HG03469 (cell line): Measurements from ENCODE around the gene KLK6.

Experiments used
- ATAC-seq: cut with Tn5 transposase; IDR thresholded peaks from one replicate; pipeline ENCODE4 v1.9.1; 2021; ENCODE audit warnings: mild to moderate bottlenecking, moderate library complexity, moderate number of reproducible peaks; ENCODE audit not compliant: unreplicated experiment

KLK6 gene

DNA sequence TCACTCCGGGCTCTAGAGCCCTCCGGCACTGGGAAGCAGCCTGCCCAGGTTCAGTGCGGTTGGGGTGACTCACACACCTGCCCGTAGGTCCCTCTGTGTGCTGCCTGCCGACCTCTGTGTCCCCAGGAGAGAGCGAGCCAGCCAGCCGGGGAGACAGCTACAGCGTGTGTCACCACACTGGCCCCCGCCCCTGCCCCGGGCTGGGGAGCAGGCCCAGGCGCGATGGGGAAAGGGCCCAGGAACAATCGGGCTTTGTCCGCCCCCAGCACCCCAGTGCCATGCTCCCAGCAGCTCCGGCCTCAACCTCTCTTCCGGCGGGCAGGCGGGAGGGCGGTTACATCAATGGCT, at the start of gene KLK6:
Gene KLK6, minus strand, starts transcription at position 179 of the 348 bp plus-strand sequence. CDS start 1,487 bp downstream, outside the sequence.
- ATAC-seq, result no peak

DNA sequence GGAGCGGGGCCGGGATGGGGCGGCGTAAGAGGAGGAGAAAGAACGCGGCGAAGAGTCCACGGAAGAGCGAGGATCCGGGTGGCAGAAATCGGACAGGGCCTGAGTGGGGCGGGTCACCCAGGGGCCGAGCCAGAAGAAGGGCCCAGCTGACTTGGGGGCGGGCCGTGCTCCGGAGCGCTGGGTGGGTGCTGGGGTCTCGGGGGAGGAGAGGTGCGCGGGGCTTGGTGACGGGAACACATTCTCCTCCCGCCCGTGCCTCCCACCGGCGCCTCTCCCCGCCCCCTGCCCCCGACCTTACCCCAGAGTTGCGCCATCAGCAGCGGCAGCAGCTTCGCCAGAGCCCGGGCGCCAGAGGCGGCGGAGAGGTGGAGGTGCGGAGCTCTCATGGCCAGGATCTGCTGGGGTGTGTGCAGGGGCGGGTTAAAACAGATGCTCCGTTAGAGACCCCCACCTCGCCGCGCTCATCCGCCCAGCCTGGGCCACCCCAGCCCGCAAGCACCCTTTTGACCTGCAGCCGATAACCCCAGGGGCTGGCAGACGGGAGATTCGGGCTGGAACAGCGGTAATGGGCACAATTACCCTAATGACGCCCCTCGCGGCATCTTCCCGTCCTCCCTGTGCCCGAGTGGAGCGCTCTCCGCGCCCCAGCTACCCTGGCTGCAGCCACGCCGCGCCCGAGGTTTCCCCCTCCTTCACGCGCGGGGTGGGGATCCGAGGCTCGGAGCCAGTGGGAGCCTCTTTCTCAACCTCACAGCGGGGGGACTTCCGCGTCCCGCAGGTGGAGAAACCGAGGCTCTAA, 49.6 kb upstream of the KLK6 start:
- no peak for ATAC-seq

DNA sequence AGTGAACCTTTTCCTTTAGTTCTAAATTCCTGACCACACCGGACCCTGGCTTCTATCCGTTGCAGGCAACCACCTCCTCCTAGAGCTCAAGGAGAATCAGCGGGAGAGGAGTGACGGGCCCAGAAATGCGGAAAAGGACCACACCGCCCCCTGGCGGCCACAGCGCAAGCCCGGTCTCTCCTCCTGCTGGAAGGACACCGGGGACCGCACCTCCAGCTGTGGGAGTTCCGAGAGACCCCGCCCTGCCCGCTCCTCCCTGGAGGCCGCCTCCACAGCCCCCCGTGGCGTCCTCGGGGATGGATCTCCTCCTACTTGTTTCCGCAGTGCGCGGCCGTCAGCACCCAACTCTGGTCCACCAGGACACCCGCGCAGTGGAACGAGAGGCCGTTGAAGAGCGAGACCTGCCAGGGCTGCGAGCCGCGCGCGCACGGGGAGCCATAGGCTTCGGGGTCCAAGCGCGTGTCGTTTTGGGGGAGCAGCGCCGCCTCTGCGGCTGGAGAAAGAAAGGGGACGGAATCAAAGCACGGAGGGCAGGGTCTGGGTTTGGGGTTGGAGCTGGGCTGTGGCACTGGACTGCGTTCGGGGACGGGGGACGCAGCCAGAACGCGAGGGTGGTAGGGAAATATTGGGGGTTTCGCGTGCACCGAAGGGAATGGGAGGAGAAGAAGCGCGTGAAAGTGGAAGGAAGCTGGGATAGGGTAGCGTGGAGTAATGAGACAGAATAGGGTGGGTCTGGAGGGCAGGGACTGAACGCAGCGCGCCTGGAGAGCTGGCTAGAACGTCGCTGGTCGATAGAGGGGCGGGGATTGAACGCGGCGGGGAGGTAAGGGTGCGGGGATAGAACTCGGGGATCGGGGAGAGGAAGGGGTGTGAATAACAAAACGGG, 47.6 kb upstream of the KLK6 start:
- no peak for ATAC-seq

DNA sequence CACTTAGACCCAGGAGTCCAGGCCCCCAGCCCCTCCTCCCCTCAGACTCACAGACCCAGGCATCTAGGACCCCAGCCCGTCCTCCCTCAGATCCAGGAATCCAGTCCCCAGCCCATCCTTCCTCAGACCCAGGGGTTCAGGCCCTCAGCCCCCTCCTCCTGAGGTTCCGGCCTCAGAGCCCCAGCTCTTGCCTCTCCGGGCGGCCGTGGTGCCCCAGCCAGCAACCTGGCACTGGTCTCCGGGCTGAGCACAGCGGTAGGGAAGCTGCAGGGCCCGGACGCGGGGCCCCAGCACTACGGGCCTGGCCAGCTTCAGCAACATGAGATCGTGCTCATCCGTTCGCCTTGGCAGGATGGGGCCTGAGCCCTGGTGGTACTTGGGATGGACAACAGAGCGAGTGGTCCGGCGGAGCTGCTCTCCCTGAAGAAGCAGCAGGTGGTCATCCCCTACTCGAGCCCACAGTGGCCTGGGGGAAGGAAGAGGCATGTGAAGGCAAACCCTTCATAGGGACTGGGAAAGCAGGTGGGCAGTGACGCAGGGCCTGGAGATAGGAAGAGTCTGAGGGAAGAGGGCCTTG, 46.4 kb upstream of the KLK6 start:
- ATAC-seq, result no peak

DNA sequence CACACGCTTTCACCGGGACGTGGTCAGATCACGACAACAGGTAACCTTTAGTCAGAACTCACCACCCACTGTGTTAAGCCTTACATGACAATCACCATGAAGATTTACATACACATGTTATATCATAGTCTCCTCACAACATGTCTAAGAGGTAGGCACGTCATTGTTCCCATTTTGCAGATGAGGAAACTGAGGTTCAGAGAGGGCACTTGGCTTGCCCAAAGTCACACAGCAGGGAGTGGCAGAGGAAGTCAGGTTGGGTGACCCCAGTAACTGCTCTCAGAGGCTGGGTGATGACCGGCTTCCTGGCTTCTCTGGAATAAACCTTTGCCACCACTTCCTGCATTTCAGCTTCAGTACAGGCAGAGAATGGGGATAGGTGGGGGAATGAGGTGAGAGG, 44.9 kb upstream of the KLK6 start:
- no peak for ATAC-seq

DNA sequence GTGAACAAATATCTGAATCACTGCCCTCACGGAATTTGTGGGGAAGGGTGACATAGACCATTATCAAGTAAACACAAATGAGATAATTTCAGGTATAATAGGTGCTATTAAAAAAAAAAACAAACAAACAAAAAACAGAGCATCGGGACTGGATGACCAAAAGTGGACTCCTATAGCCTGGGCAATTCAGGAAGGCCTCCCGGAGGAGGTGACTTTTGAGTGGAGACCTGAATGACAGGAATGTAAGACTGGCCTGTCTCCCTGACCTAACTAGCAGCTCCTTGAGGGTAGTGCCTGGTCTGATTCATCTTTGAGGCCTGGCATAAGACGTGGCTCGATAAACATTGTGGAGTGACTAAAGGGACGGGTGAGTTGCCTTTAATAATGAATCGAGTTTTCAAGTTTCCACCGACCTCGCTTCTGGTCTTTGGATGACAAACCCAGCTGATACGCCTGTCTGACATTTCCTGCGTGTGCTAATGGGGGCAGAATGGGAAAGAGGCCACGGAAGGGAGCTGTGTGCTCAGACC, 43.3 kb upstream of the KLK6 start:
- ATAC-seq, result no peak

DNA sequence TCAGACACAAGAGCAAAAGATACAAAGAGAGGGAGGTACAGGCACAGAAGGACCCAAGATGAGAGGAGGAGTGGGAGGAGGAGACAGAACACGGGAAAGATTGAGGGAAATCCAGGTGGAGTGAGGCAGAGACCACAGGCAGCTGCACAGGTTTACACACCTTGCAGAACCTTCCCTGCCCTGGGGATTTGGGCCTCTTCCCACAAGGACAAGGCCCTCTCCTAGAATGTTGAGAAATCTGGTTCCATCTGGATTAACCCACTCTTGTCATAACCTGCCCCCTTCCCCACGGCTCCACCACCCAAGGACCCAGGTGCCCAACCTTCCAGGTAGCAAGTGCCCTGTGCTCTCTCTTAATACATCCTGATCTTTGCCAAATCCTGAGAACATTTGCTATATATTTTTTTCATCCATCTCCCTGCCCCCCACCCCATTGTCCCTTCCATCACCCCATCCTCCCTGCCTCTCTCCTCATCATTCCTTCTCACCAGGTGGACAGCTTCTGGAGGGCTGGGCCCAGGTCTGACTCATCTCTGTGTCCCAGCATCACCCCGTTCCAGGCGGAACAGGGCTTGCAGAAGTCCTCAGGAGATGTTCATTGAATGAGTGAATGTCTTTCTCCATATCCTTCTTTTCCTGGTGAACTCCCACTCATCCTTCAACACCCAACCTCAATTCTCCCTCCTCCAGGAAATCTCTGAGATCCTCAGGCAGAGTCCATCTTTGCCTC, 40.8 kb upstream of the KLK6 start:
- no peak for ATAC-seq

DNA sequence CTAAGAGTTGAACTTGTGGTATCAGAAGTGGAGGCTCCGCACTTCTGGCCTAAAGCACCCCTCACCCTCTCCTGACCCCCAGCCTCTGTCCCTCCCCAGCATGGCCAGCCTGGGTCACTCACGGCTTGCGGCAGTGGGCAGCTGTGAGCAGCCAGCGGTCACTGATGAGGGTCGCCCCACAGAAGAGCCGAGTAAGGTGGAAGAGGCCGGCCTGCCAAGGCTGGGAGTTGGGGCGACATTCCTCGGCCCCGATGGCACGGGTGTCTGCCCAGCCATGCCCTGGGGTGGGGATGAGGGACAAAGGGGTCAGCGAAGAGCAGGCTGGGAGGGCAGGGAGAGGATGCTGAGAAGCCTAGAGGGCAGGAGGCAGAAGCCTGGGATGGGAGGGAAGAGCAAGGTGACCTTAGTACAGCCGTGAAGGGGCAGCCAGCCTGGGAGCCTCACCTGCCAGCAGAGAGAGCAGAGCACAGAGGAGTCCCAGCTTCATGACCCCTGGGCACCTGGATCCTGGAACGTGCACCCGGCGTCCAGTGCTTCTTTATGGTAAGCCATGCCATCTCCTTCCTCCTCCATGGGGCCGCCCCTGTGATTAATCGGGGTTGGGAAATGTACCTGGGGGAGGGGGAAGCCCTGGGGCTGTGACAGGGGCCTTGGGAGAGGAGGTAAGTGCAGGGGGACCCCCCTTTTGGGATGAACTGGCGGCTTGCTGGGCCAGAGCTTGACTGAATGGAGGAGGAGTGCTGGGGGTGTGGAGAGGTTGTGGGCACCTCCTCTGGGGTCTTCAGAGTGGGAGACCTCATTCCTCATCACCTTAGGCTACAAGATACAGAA, 39.9 kb upstream of the KLK6 start:
- ATAC-seq, result no peak

DNA sequence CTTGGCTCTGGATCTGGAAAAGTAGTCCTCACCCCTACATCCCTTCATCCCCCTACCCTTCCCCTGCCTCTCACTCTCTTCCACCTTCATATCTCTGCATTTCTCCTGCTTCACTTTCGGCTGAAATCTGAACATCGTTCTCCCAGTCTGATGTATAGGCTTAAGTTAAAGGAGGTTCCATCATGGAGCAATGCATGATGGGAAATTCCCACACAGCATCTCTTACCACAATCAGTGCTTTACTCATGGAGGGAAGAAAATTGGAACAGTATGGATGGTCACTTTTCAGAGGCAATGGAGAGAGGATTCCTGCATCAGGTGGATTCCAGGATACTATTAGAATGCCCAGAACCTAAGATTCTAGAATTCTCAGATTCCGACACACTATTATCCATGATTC, 38.1 kb upstream of the KLK6 start:
- no peak for ATAC-seq

DNA sequence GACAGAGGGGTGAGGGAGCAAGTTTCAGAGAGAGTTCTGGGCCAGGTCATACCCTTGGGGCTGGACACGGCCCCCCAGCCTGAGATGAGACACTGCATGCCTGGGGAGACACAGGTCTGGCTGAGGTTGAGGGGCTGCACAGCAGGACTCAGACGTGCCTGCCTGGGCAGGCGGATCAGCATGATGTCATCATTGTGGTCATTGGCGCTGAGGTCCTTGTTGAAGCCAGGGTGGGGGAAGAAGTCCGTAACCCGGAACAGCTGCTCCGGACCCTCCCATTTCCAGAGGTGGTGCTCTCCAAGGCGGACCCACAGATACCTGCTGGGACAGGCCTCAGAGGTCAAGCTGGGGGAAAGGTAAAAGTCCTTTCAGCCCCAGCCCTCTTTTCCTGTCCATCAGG, 37.0 kb upstream of the KLK6 start:
- ATAC-seq, result no peak

DNA sequence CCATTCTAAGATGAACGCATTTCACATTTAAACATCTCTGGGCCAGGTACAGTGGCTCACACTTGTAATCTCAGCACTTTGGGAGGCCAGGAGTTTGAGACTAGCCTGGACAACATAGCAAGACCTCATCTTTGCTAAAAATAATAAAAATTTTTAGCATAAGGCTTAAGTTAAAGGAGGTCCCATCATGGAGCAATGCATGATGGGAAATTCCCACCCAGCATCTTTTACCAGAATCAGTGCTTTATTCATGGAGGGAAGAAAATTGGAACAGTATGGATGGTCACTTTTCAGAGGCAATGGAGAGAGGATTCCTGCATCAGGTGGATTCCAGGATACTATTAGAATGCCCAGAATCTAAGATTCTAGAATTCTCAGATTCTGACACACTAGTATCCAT, 35.9 kb upstream of the KLK6 start:
- no peak for ATAC-seq

DNA sequence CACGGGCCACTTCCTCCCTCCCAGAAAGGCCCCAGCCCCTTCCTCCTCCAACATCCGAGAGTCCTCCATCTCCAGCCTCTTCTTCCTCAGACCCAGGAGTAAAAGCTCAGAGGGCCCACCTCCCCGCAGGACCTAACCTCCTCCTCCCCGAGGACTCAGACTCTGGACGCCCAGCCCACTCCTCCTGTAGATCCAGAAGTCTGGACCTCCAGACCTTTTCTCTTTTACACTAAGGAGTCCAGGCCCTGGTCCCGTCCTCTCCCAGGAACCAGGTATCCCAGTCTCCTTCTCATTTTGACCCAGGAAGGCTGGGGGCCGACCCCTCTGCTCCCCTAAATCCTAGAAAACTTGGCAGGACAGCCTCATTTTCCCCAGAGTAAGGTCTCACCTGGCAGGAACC, 33.9 kb upstream of the KLK6 start:
- ATAC-seq, result no peak

DNA sequence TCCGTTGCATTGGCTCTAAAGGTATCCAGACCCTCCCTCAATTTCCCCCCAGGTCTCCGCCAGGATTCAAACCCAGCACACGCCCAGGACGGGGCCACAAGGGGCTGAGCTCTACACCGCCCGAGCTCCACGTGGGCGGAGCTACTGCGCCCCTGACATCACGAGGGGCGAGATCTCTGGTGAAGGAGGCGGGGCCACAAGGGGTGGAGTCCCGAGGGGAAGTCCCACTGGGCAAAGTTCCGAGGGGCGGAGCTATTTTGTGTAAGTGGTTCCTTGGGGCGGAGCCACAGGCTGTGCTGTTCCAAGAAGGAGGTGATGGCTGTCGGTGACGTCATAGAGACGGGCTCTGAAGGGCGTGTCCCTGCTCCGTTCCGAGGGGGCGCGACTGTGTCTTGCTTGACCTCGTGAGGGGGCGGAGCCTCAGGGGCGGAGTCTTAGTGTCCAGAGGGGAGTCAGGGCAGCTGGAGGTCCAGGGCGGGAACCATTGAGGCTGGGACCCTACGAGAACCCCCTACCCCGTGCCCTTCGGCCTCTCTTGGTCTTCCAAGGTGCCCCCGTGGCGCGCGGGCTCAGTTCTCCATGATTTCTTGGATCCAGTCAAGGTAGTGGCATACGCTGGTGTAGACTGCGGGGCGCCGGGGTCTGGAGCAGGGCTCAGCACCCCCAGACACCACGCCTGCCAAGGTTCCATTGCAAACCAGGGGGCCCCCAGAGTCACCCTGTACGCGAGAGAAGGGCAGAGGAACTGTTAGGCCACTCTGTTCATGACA, 33.3 kb upstream of the KLK6 start:
- no peak for ATAC-seq

DNA sequence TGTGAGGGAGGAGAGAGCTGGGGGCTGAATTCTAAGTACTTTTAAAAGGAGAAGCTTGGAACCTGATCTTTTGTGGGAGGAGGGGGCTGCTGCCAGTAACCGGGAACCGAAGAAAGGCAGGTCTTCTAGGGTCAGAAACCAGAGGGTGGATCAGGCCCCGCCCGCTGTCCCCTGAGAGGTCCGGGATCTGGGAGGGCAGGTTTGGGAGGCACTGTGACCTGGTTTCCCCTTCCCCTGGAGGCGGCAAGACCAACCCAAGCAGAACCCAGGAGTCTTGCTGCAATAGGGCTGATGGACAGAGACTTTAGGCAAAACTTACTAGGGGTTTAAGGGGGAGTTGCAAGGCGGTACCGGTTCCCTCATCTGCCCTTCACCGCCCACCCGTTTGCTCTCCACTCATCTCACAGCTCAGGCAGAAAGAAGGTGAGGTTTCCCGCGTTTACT, 32.7 kb upstream of the KLK6 start:
- no peak for ATAC-seq

DNA sequence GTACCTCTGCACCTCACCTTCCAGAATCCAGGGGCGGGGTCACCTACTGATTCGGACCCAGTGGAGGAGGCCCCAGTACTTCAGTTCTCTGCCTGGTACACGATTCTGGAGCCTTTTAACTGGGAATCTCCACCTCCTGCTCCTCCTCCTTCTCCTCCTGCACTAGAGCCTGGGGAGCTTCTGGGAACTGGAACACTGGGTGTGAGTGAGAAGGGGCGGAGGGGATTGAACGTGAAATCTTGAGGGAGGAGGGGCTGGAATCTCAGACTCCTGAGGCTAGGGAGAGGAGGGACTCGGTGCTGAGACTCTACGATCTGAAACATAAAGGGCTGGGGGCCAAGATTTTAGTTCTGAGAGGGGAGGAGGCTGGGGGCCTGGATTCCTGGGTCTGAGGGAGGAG, 32.1 kb upstream of the KLK6 start, which contains the start of gene KLK8:
Gene KLK8, minus strand, starts transcription at position 90 of the 400 bp plus-strand sequence. CDS start 437 bp downstream, outside the sequence.
- no peak for ATAC-seq

DNA sequence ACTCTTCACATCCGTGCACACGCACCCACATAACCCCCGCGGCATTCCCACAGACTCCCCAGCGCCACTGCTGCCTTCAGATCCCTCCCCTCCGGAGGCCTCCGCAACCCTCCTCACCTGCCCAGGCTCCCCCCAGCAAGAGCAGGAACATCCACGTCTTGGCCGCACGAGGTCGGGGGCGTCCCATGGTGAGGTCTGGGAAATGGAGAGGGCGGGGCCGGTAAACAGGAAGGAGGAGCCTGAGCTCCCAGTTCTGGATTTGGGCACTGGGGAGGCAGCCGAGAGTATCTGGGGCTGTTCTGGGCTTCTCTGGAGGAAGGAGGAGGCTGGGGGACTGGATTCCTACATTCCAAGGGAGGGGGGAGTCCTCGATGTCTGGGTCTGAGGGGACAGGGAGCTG, 31.6 kb upstream of the KLK6 start:
- no peak for ATAC-seq

DNA sequence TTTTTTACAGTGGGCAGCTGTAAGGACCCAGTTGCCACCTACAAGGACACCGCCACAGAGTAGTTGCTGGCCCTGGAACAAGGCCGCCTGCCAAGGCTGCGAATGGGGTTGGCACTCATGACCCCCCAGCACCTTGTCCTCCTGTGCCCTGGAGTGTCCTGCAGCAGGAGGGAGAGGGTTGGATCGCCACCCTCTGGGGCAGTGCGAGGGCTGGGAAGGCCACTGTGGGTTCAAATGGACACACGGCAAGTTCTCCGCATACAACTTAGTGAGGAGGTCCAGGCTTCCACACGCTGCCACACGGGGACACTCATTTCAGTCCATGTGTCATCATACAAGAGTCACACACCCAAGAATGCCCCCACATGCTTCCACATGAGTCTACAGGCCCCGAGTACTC, 31.0 kb upstream of the KLK6 start:
- ATAC-seq, result no peak

DNA sequence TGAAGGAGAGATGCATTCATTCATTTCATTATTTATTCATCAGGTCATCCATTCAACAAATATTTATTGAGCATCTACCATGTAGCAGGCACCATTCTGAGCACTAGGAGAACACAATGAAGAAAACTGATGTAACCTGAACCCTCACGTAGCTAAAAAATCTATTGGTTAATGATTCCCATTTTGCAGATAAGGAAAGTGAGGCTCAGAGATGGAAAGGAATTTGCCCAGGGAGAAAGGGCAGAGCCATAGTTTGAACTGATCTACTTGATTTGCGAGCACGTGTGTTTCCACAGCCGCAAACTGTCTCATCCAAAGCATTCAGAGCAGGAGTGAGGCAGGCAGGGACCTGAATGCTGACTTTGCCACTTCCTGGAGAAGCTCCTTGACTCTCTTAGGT, 29.3 kb upstream of the KLK6 start:
- ATAC-seq, result no peak

DNA sequence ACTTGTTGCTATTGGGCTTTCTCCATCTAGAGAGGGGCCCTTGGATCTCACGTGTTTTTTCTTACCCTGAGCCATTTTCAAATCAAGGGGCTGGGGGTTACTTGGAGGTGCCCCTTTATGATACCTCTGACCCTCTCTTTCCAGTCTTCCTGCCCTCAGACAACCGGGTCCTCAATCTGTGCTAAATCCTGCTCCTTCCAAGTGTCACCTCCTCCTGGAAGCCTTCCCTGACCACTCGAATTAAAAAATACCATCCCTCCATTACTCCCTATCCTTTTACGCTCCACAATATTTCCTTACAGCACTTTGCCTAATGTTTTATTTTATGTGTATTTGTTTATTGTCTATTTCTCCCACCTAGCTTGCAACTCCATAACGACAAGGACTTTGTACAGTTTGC, 28.7 kb upstream of the KLK6 start:
- ATAC-seq, result no peak
